Activated T-cell treated with anti-CD3 and anti-CD28 coated beads, Interleukin-2, amount 50 U/mL, for 72 hours (primary cell): Measurements from ENCODE around the gene CACNA2D2. TPM values are rescaled to one million over a fixed set of nuclear protein-coding genes. Genes with fewer than 3 reads are reported as not detected.

Source experiments
- ATAC-seq, 2 donors: fragments of 150-1000 bp; cut with Tn5 transposase; replicated peaks in 1 of 2; 2 replicates each; pipeline ENCODE4 v1.10.0; 2021; ENCODE audit warnings: moderate library complexity in 2 of 2, mild to moderate bottlenecking in 1 of 2
- DNase-seq, 2 donors: peaks; one replicate each; pipeline ENCODE4 v3.0.0; 2021 to 2022; ENCODE audit warnings: mixed read lengths in 1 of 2
- H3K27ac Mint-ChIP-seq: one replicate; pipeline ENCODE4 v1.8.0; 2022; ENCODE audit warnings: mild to moderate bottlenecking, moderate library complexity, mixed read lengths
- H3K27me3 Mint-ChIP-seq: one replicate; pipeline ENCODE4 v1.8.0; 2022; ENCODE audit warnings: low read depth, mixed read lengths
- H3K36me3 Mint-ChIP-seq, 2 donors: one replicate each; pipeline ENCODE4 v1.8.0; 2022; ENCODE audit warnings: mixed read lengths in 2 of 2, mild to moderate bottlenecking in 1 of 2; ENCODE audit not compliant: insufficient read depth in 2 of 2
- H3K4me1 Mint-ChIP-seq: one replicate; pipeline ENCODE4 v1.8.0; 2022; ENCODE audit warnings: low read depth, mixed read lengths
- H3K4me3 Mint-ChIP-seq, 2 donors: one replicate each; pipeline ENCODE4 v1.8.0; 2022; ENCODE audit warnings: mild to moderate bottlenecking in 2 of 2, mixed read lengths in 2 of 2, moderate library complexity in 2 of 2
- H3K9me3 Mint-ChIP-seq, 2 donors: one replicate each; pipeline ENCODE4 v1.8.0; 2022; ENCODE audit warnings: mixed read lengths in 2 of 2
- total RNA-seq, 2 donors: library from RNA; stranded (reverse); gene quantifications; one replicate each; pipeline ENCODE4 v1.2.3, GENCODE V29; 2022

The CACNA2D2 gene
- total RNA-seq, 2 donors from 2014 or later, result 3.3 to 5.4 TPM

- H3K9me3 Mint-ChIP-seq, result no peaks in the 10 kb centered on the region
- H3K27ac Mint-ChIP-seq, result peak overlapping the region; percentile 68
- ATAC-seq (peak; percentile 97 to 98), DNase-seq (peak; percentile 93 to 97)
- peak overlapping the region; percentile 89 to 94 for H3K4me3 Mint-ChIP-seq
- peaks cover 18% of the 10 kb centered on the region for H3K4me1 Mint-ChIP-seq
- no peaks in the 10 kb centered on the region for H3K36me3 Mint-ChIP-seq
- H3K27me3 Mint-ChIP-seq, result no peaks in the 10 kb centered on the region
Measured at GRCh38 chr3:50365080-50365841, 138.2 kb downstream of the CACNA2D2 start.

GRCh38 chr3:50364573-50365079, 138.8 kb downstream of the CACNA2D2 start:
- ATAC-seq, result peak; percentile 35 to 38
- H3K9me3 Mint-ChIP-seq, result no peaks in the 10 kb centered on the region
- H3K4me3 Mint-ChIP-seq, result peak overlapping the region; percentile 89 to 94
- H3K27ac Mint-ChIP-seq, result no peak overlapping the region
- peaks cover 24% of the 10 kb centered on the region for H3K4me1 Mint-ChIP-seq
- no peak for DNase-seq
- H3K36me3 Mint-ChIP-seq, result no peaks in the 10 kb centered on the region
- H3K27me3 Mint-ChIP-seq, result no peaks in the 10 kb centered on the region

- H3K4me3 Mint-ChIP-seq, result peak overlapping the region; percentile 90 to 97
- H3K27ac Mint-ChIP-seq, result peak overlapping the region; percentile 98
- H3K27me3 Mint-ChIP-seq, result no peaks in the 10 kb centered on the region
- H3K4me1 Mint-ChIP-seq, result peaks cover 50% of the 10 kb centered on the region
- ATAC-seq, result peak in 1 of 2 donors; percentile 18
- DNase-seq, result no peak
- H3K36me3 Mint-ChIP-seq, result peaks cover 4 to 10% of the 10 kb centered on the region in 2 donors
- no peaks in the 10 kb centered on the region for H3K9me3 Mint-ChIP-seq
Measured at GRCh38 chr3:50359760-50360110, 143.7 kb downstream of the CACNA2D2 start.

GRCh38 chr3:50358911-50359759, 144.3 kb downstream of the CACNA2D2 start, which contains the start of gene TMEM115:
Gene TMEM115 (minus strand): TSS chr3:50359521. CDS start chr3:50359063, 458 bp downstream.
- Mint-ChIP-seq H3K4me3 (peak within 1 kb of the TSS; percentile 90 to 97), H3K4me1 (peaks cover 44% of the 10 kb centered on the region), H3K36me3 (peaks cover 6 to 10% of the 10 kb centered on the region in 2 donors), H3K27ac (peak within 1 kb of the TSS; percentile 98), H3K27me3 (no peaks in the 10 kb centered on the region), H3K9me3 (no peaks in the 10 kb centered on the region)
- ATAC-seq, result peak; percentile 100
- DNase-seq, result peak; percentile 95 to 96

GRCh38 chr3:50358355-50358910, 145.0 kb downstream of the CACNA2D2 start:
- Mint-ChIP-seq H3K27me3 (no peaks in the 10 kb centered on the region), H3K4me3 (peak overlapping the region; percentile 90 to 97), H3K9me3 (no peaks in the 10 kb centered on the region), H3K36me3 (peaks cover 7 to 13% of the 10 kb centered on the region in 2 donors), H3K4me1 (peaks cover 44% of the 10 kb centered on the region), H3K27ac (peak overlapping the region; percentile 97)
- no peak for ATAC-seq
- no peak for DNase-seq

GRCh38 chr3:50357481-50357880, 146.0 kb downstream of the CACNA2D2 start:
- peaks cover 7 to 13% of the 10 kb centered on the region in 2 donors for H3K36me3 Mint-ChIP-seq
- DNase-seq, result no peak
- peak overlapping the region; percentile 90 to 97 for H3K4me3 Mint-ChIP-seq
- H3K9me3 Mint-ChIP-seq, result no peaks in the 10 kb centered on the region
- H3K27ac Mint-ChIP-seq, result peak overlapping the region; percentile 97
- no peaks in the 10 kb centered on the region for H3K27me3 Mint-ChIP-seq
- H3K4me1 Mint-ChIP-seq, result peaks cover 50% of the 10 kb centered on the region
- no peak for ATAC-seq

- Mint-ChIP-seq H3K9me3 (no peaks in the 10 kb centered on the region), H3K27ac (peak overlapping the region; percentile 81), H3K27me3 (no peaks in the 10 kb centered on the region), H3K4me3 (peak overlapping the region; percentile 90 to 97), H3K36me3 (peaks cover 7 to 13% of the 10 kb centered on the region in 2 donors), H3K4me1 (peaks cover 58% of the 10 kb centered on the region)
- DNase-seq, result no peak
- no peak for ATAC-seq
Measured at GRCh38 chr3:50356553-50356952, 146.9 kb downstream of the CACNA2D2 start.

GRCh38 chr3:50355829-50356552, 147.4 kb downstream of the CACNA2D2 start:
- Mint-ChIP-seq H3K9me3 (no peaks in the 10 kb centered on the region), H3K27ac (no peak overlapping the region), H3K27me3 (no peaks in the 10 kb centered on the region), H3K4me1 (peaks cover 64% of the 10 kb centered on the region), H3K4me3 (peak overlapping the region; percentile 90 to 97), H3K36me3 (peaks cover 7 to 13% of the 10 kb centered on the region in 2 donors)
- DNase-seq (no peak), ATAC-seq (no peak)

GRCh38 chr3:50354850-50355249, 148.6 kb downstream of the CACNA2D2 start:
- ATAC-seq (no peak), DNase-seq (no peak)
- Mint-ChIP-seq H3K9me3 (no peaks in the 10 kb centered on the region), H3K27me3 (no peaks in the 10 kb centered on the region), H3K4me3 (no peak overlapping the region), H3K36me3 (peaks cover 7 to 13% of the 10 kb centered on the region in 2 donors), H3K4me1 (peaks cover 67% of the 10 kb centered on the region), H3K27ac (no peak overlapping the region)

- DNase-seq (no peak), ATAC-seq (no peak)
- no peaks in the 10 kb centered on the region for H3K27me3 Mint-ChIP-seq
- H3K27ac Mint-ChIP-seq, result no peak overlapping the region
- H3K36me3 Mint-ChIP-seq, result peaks cover 5 to 13% of the 10 kb centered on the region in 2 donors
- H3K9me3 Mint-ChIP-seq, result no peaks in the 10 kb centered on the region
- no peak overlapping the region for H3K4me3 Mint-ChIP-seq
- H3K4me1 Mint-ChIP-seq, result peaks cover 68% of the 10 kb centered on the region
Measured at GRCh38 chr3:50354186-50354764, 149.2 kb downstream of the CACNA2D2 start.

- Mint-ChIP-seq H3K27me3 (no peaks in the 10 kb centered on the region), H3K36me3 (peaks cover 7 to 10% of the 10 kb centered on the region in 2 donors), H3K4me1 (peaks cover 69% of the 10 kb centered on the region), H3K27ac (no peak overlapping the region), H3K4me3 (no peak overlapping the region), H3K9me3 (no peaks in the 10 kb centered on the region)
- ATAC-seq, result no peak
- DNase-seq, result no peak
Measured at GRCh38 chr3:50353245-50354004, 150.0 kb downstream of the CACNA2D2 start.
